H1 (cell line): ENCODE measurements around the gene CORO6. TPM values are rescaled to one million over a fixed set of nuclear protein-coding genes. Genes with fewer than 3 reads are reported as not detected.

Source experiments
- CTCF ChIA-PET: fragments of 300-600 bp; sonication (Branson Sonifier 250); formaldehyde crosslinking; loops from one replicate; lab custom pipeline; 2021; ENCODE audit not compliant: partially characterized antibody; lab: Charles Lee
- POLR2A ChIA-PET: fragments of 300-600 bp; sonication (Branson Sonifier 250); formaldehyde crosslinking; loops from one replicate; lab custom pipeline; 2021; ENCODE audit warnings: inconsistent platforms; ENCODE audit not compliant: partially characterized antibody; lab: Charles Lee
- DNase-seq, 2 experiments: peaks; one replicate each; pipeline versions ENCODE4 v3.0.0 to v3.0.0-alpha.2; 2010 to 2022; ENCODE audit warnings: low spot score in 2 of 2, low read depth in 1 of 2, mixed read lengths in 1 of 2
- FAIRE-seq: peaks from 2 replicates; lab custom pipeline; 2011; peaks lifted over from hg19 to GRCh38; lab: Jason Lieb, UNC
- H2AFZ ChIP-seq: 2 replicates; pipeline ENCODE4 v1.8.1; 2012; ENCODE audit warnings: low read length, inconsistent platforms
- H2AK5ac ChIP-seq: 2 replicates; pipeline ENCODE4 v1.6.1; 2013; ENCODE audit warnings: low read depth, low read length
- H2BK120ac ChIP-seq: replicated peaks from 2 replicates; pipeline ENCODE3; 2013; ENCODE audit warnings: low read depth, low read length, inconsistent platforms
- H2BK12ac ChIP-seq: 2 replicates; pipeline ENCODE4 v1.6.1; 2013; ENCODE audit warnings: low read depth, low read length
- H2BK15ac ChIP-seq: 2 replicates; pipeline ENCODE4 v1.6.1; 2013; ENCODE audit warnings: low read length
- H2BK20ac ChIP-seq: 2 replicates; pipeline ENCODE4 v1.6.1; 2013; ENCODE audit warnings: low read length
- H2BK5ac ChIP-seq: 2 replicates; pipeline ENCODE4 v1.6.1; 2013; ENCODE audit warnings: low read depth, low read length
- H3K14ac ChIP-seq: 2 replicates; pipeline ENCODE4 v1.6.1; 2013; ENCODE audit warnings: inconsistent platforms; ENCODE audit not compliant: insufficient read length
- H3K18ac ChIP-seq: 2 replicates; pipeline ENCODE4 v1.6.1; 2013; ENCODE audit warnings: low read length; ENCODE audit errors: extremely low read depth
- H3K23ac ChIP-seq: 2 replicates; pipeline ENCODE4 v1.6.1; 2013; ENCODE audit warnings: inconsistent platforms; ENCODE audit not compliant: insufficient read length
- H3K23me2 ChIP-seq: 2 replicates; pipeline ENCODE4 v1.6.1; 2013; ENCODE audit warnings: low read depth, low read length
- H3K27ac ChIP-seq: 2 replicates; pipeline ENCODE4 v1.6.1; 2011; ENCODE audit warnings: low read depth, low read length, inconsistent platforms
- H3K27me3 ChIP-seq, 4 experiments: replicated peaks in 1 of 4; 1 replicate in 1 of 4; 2 replicates in 3 of 4; pipeline versions ENCODE4 v1.6.1 to v1.8.1; 2011 to 2013; ENCODE audit warnings: low read length in 3 of 4, mild to moderate bottlenecking in 3 of 4, inconsistent platforms in 2 of 4, mixed read lengths in 2 of 4, moderate library complexity in 1 of 4; ENCODE audit not compliant: control insufficient read depth in 3 of 4, insufficient read depth in 3 of 4; ENCODE audit errors: extremely low read depth in 1 of 4
- H3K36me3 ChIP-seq, 4 experiments: 2 replicates each; pipeline versions ENCODE4 v1.6.1 to v1.8.1; 2011 to 2013; ENCODE audit warnings: mild to moderate bottlenecking in 4 of 4, low read length in 3 of 4, moderate library complexity in 2 of 4, control low read depth in 1 of 4, inconsistent platforms in 1 of 4; ENCODE audit not compliant: insufficient read depth in 4 of 4, control insufficient read depth in 2 of 4
- H3K4ac ChIP-seq: replicated peaks from 2 replicates; pipeline ENCODE3; 2013; ENCODE audit warnings: low read length, low read depth, mixed read lengths, inconsistent platforms; ENCODE audit not compliant: insufficient read length
- H3K4me1 ChIP-seq, 4 experiments: replicated peaks in 1 of 4; 1 replicate in 1 of 4; 2 replicates in 3 of 4; pipeline versions ENCODE4 v1.6.1 to v1.8.1; 2011 to 2013; ENCODE audit warnings: low read length in 3 of 4, inconsistent platforms in 2 of 4, mixed read lengths in 1 of 4; ENCODE audit not compliant: insufficient read depth in 4 of 4, control insufficient read depth in 3 of 4
- H3K4me2 ChIP-seq, 2 experiments: 2 replicates each; pipeline versions ENCODE4 v1.6.1 to v1.8.1; 2011 to 2013; ENCODE audit warnings: low read depth in 2 of 2, low read length in 2 of 2, control low read depth in 1 of 2, inconsistent platforms in 1 of 2, mild to moderate bottlenecking in 1 of 2; ENCODE audit not compliant: insufficient read depth in 1 of 2
- H3K4me3 ChIP-seq, 4 experiments: fragments of 200-600, 300-600 bp in 1 of 4; sonication (generic), shearing (Covaris generic), sonication (Bioruptor Twin) in 1 of 4; 2 replicates each; pipeline versions ENCODE4 v1.5.1 to v1.8.1; 2011 to 2016; ENCODE audit warnings: low read length in 4 of 4, low read depth in 3 of 4, control low read depth in 2 of 4, inconsistent platforms in 2 of 4, mild to moderate bottlenecking in 2 of 4, mixed read lengths in 1 of 4, moderate library complexity in 1 of 4; ENCODE audit not compliant: insufficient read depth in 2 of 4; ENCODE audit errors: extremely low read depth in 1 of 4
- H3K56ac ChIP-seq: replicated peaks from 2 replicates; pipeline ENCODE3; 2013; ENCODE audit warnings: low read depth, mild to moderate bottlenecking, mixed read lengths, low read length, inconsistent platforms; ENCODE audit not compliant: insufficient read length
- H3K79me1 ChIP-seq: 2 replicates; pipeline ENCODE4 v1.6.1; 2013; ENCODE audit warnings: low read depth, low read length, control low read depth
- H3K79me2 ChIP-seq, 2 experiments: 2 replicates each; pipeline versions ENCODE4 v1.6.1 to v1.8.1; 2012 to 2013; ENCODE audit warnings: low read length in 2 of 2, mild to moderate bottlenecking in 2 of 2, inconsistent platforms in 1 of 2; ENCODE audit not compliant: insufficient read depth in 2 of 2, control insufficient read depth in 1 of 2
- H3K9ac ChIP-seq, 4 experiments: replicated peaks in 1 of 4; 1 replicate in 1 of 4; 2 replicates in 3 of 4; pipeline versions ENCODE4 v1.6.1 to v1.8.1; 2011 to 2013; ENCODE audit warnings: low read depth in 3 of 4, low read length in 3 of 4, control low read depth in 2 of 4, mild to moderate bottlenecking in 2 of 4, moderate library complexity in 2 of 4, inconsistent platforms in 1 of 4; ENCODE audit errors: extremely low read depth in 1 of 4
- H3K9me3 ChIP-seq, 2 experiments: 2 replicates each; pipeline versions ENCODE4 v1.6.1 to v1.8.1; 2012 to 2013; ENCODE audit warnings: mild to moderate bottlenecking in 2 of 2, moderate library complexity in 2 of 2, control low read depth in 1 of 2, inconsistent platforms in 1 of 2, low read depth in 1 of 2, low read length in 1 of 2, mixed read lengths in 1 of 2; ENCODE audit not compliant: insufficient read depth in 2 of 2
- H4K20me1 ChIP-seq, 2 experiments: replicated peaks in 1 of 2; 2 replicates each; pipeline versions ENCODE3 to v1.8.1; 2011 to 2013; ENCODE audit warnings: inconsistent platforms in 2 of 2, low read length in 2 of 2, mild to moderate bottlenecking in 1 of 2; ENCODE audit not compliant: insufficient read depth in 2 of 2, control insufficient read depth in 1 of 2
- H4K5ac ChIP-seq: 2 replicates; pipeline ENCODE4 v1.6.1; 2013; ENCODE audit warnings: low read length, low read depth, mixed read lengths, inconsistent platforms; ENCODE audit not compliant: insufficient read length
- H4K8ac ChIP-seq: 2 replicates; pipeline ENCODE4 v1.8.0; 2013; ENCODE audit warnings: mild to moderate bottlenecking, moderate library complexity, low read length, inconsistent platforms; ENCODE audit not compliant: insufficient read depth; ENCODE audit errors: extremely low read depth
- H4K91ac ChIP-seq: replicated peaks from 2 replicates; pipeline ENCODE3; 2013; ENCODE audit warnings: low read length, mixed read lengths, inconsistent platforms; ENCODE audit not compliant: insufficient read length
- ASH2L ChIP-seq: fragments of 200-600, 300-600 bp; sonication (generic); IDR thresholded peaks from one replicate; pipeline ENCODE4 v1.7.1; 2017; ENCODE audit warnings: low read length
- BRCA1 ChIP-seq: IDR thresholded peaks from 2 replicates; pipeline ENCODE4 v1.6.1; 2012; ENCODE audit warnings: low read depth, low read length, improper control_type of control experiment
- CBX8 ChIP-seq: fragments of 300-800, 300-1000 bp; sonication (generic); IDR thresholded peaks from 2 replicates; pipeline ENCODE4 v1.7.1; 2016; ENCODE audit warnings: low read depth, low read length, borderline replicate concordance
- EZH2 ChIP-seq: fragments of 200-600 bp; sonication (generic); IDR thresholded peaks from 2 replicates; pipeline ENCODE4 v1.7.1; 2012; ENCODE audit warnings: low read depth, mild to moderate bottlenecking, moderate library complexity, low read length, inconsistent platforms; ENCODE audit not compliant: severe bottlenecking
- GABPA ChIP-seq: IDR thresholded peaks from 2 replicates; pipeline ENCODE4 v1.6.1; 2011; ENCODE audit warnings: mild to moderate bottlenecking, low read length, moderate library complexity, borderline replicate concordance; ENCODE audit not compliant: insufficient read depth
- HDAC2 ChIP-seq, 2 experiments: fragments of 300-600 bp in 1 of 2; sonication (generic) in 1 of 2; IDR thresholded peaks; 2 replicates each; pipeline ENCODE4 v1.6.1; 2011 to 2012; ENCODE audit warnings: low read depth in 2 of 2, low read length in 2 of 2, mild to moderate bottlenecking in 2 of 2, moderate library complexity in 2 of 2, borderline replicate concordance in 1 of 2, inconsistent platforms in 1 of 2
- KDM4A ChIP-seq: IDR thresholded peaks from one replicate; pipeline ENCODE4 v1.7.1; 2012; ENCODE audit warnings: low read depth, mild to moderate bottlenecking, moderate library complexity, low read length, inconsistent platforms; ENCODE audit not compliant: severe bottlenecking
- NRF1 ChIP-seq: IDR thresholded peaks from 2 replicates; pipeline ENCODE4 v1.6.1; 2011; ENCODE audit warnings: mild to moderate bottlenecking, low read depth, low read length, improper control_type of control experiment
- SIRT6 ChIP-seq: IDR thresholded peaks from one replicate; pipeline ENCODE4 v1.7.1; 2012; ENCODE audit warnings: low read length, inconsistent platforms
- SP2 ChIP-seq: IDR thresholded peaks from 2 replicates; pipeline ENCODE4 v1.6.1; 2012; ENCODE audit warnings: mild to moderate bottlenecking, low read length, inconsistent platforms
- WGBS, 2 experiments: shearing (Covaris generic) in 1 of 2; methylation state at CpG; one replicate each; pipeline versions ENCODE4 v1.1.6 to v1.1.7; 2013 to 2015; ENCODE audit warnings: low lambda C conversion rate in 2 of 2, mixed read lengths in 2 of 2, inconsistent platforms in 1 of 2, low coverage in 1 of 2, missing lambda C conversion rate in 1 of 2; ENCODE audit not compliant: insufficient replicate concordance in 2 of 2, insufficient coverage in 1 of 2, insufficient read length in 1 of 2; ENCODE audit errors: extremely low coverage in 1 of 2, missing lambda C conversion rate in 1 of 2; 5-methylcytosine and 5-hydroxymethylcytosine counted together
- polyA plus RNA-seq, 7 experiments: library from polyadenylated mRNA; depleted of rRNA in 3 of 7; stranded (reverse) in 5 of 7; unstranded in 2 of 7; fragments of >200 nt in 5 of 7; fragments of 200-250 nt in 2 of 7; gene quantifications; 1 replicate in 5 of 7; 2 replicates in 1 of 7; 4 replicates in 1 of 7; pipeline versions ENCODE4 v1.2.1 to v1.2.3, GENCODE V29; 2011 to 2013; ENCODE audit warnings: missing spikeins in 2 of 7, mixed read lengths in 2 of 7
- total RNA-seq: library from RNA; stranded (reverse); fragmentation: NEBNext Ultra II Directional; extraction: Animal tissue kit (Norgen Biotek cat#: 25700); gene quantifications from 2 replicates; pipeline ENCODE4 v1.2.1, GENCODE V29; 2021

Gene CORO6
- total and polyA plus RNA-seq, 2 of the 8 experiments (the other 6 are each of a cell fraction or from before 2014, with no cell fraction given) = 2.5 to 8.6 TPM

- Histone ChIP-seq H4K8ac (peak overlapping the region; percentile 71; the same call in 1 of the 2 replicates), H2AFZ (no peak overlapping the region), H2BK20ac (no peak overlapping the region), H4K91ac (peak overlapping the region; percentile 35), H3K18ac (peak overlapping the region; percentile 60), H2BK120ac (no peak overlapping the region), H3K14ac (no peak overlapping the region), H3K79me1 (0 out of 2 replicates have a peak, but pooled peaks cover 2% of the 10 kb centered on the region), H2BK15ac (peak overlapping the region; percentile 95; the same call in 1 of the 2 replicates), H3K4me1 (peaks cover 14 to 49% (median 38%) of the 10 kb centered on the region in 4 experiments), H3K79me2 (no peaks in the 10 kb centered on the region), H3K36me3 (peaks cover 0 to 7% (median 0%) of the 10 kb centered on the region in 4 experiments; a peak in 1 of 8 replicates), H3K9me3 (peaks cover 0 to 11% of the 10 kb centered on the region in 2 experiments; a peak in 1 of 4 replicates), H2BK12ac (peak overlapping the region; percentile 50; the same call in 1 of the 2 replicates), H2AK5ac (no peak overlapping the region), H3K23me2 (peaks cover 13% of the 10 kb centered on the region), H3K4me3 (peak overlapping the region; percentile 36 to 60 (median 50)), H3K9ac (no peak overlapping the region), H4K20me1 (peaks cover 3 to 5% of the 10 kb centered on the region in 2 experiments), H3K4ac (no peak overlapping the region), H4K5ac (no peak overlapping the region), H3K4me2 (peak overlapping the region; percentile 90 to 96), H3K27ac (no peak overlapping the region), H3K56ac (no peak overlapping the region), H3K27me3 (peaks cover 17 to 61% (median 47%) of the 10 kb centered on the region in 4 experiments), H3K23ac (no peak overlapping the region), H2BK5ac (no peak overlapping the region; the same call in 1 of the 2 replicates)
- ChIA-PET POLR2A (interaction anchor here (0.9 to 4.3 kb wide), 4 partner anchors 9 to 24 kb away, joined by 3 to 30 read pairs (median 4); partner anchors contain the start of gene ANKRD13B), CTCF (interaction anchor here (0.7 to 13.1 kb wide), 12 partner anchors 10 to 477 kb away, joined by 3 to 193 read pairs (median 22); partner anchors contain the start of genes ABHD15, ANKRD13B and TP53I13)
- no peak for FAIRE-seq
- WGBS, 2 experiments = 5% methylated on average over 51 of the region's 74 CpGs; no CpG with 5 or more reads in 1 of the 2 experiments
- peak in 1 of 2 experiments; percentile 92 for DNase-seq
- TF ChIP-seq SIRT6 = no peak
- peak; percentile 82 for TF ChIP-seq KDM4A
- TF ChIP-seq BRCA1 = no peak
- TF ChIP-seq ASH2L = peak; percentile 65
- TF ChIP-seq CBX8 = no peak
- no peak for TF ChIP-seq SP2
- peak; percentile 74 for TF ChIP-seq EZH2
- TF ChIP-seq GABPA = peak; percentile 34; the same call in 1 of the 2 replicates
- no peak for TF ChIP-seq NRF1
- TF ChIP-seq HDAC2 (IDR thresholded peaks at IDR 0.05; ENCODE audit: borderline replicate concordance in 1 of 2, low read depth in 2 of 2, low read length in 2 of 2) = 0 out of 4 replicates have a peak, but pooled peaks of 1 of the 2 experiments have one; percentile 30
Observed at GRCh38 chr17:29615492-29616299, 7.0 kb downstream of the CORO6 start.
